Endothelial cell (in vitro differentiated cells): ENCODE measurements around the gene RPL7A. TPM values are rescaled to one million over a fixed set of nuclear protein-coding genes. Genes with fewer than 3 reads are reported as not detected.

Source experiments
- DNase-seq: peaks from one replicate; pipeline ENCODE4 v3.0.0; 2021; ENCODE audit warnings: low spot score
- H3K27ac Mint-ChIP-seq: one replicate; pipeline ENCODE4 v1.8.0; 2021; ENCODE audit warnings: mixed read lengths, inconsistent platforms; ENCODE audit not compliant: unreplicated experiment
- H3K27me3 Mint-ChIP-seq: one replicate; pipeline ENCODE4 v1.8.0; 2021; ENCODE audit warnings: mild to moderate bottlenecking, moderate library complexity, mixed read lengths, inconsistent platforms; ENCODE audit not compliant: unreplicated experiment
- H3K36me3 Mint-ChIP-seq: one replicate; pipeline ENCODE4 v1.8.0; 2021; ENCODE audit warnings: mild to moderate bottlenecking, low read depth, mixed read lengths, inconsistent platforms; ENCODE audit not compliant: unreplicated experiment
- H3K4me1 Mint-ChIP-seq: one replicate; pipeline ENCODE4 v1.8.0; 2021; ENCODE audit warnings: mild to moderate bottlenecking, mixed read lengths, inconsistent platforms; ENCODE audit not compliant: unreplicated experiment
- H3K4me3 Mint-ChIP-seq: one replicate; pipeline ENCODE4 v1.8.0; 2021; ENCODE audit warnings: mild to moderate bottlenecking, mixed read lengths, inconsistent platforms; ENCODE audit not compliant: unreplicated experiment
- H3K9me3 Mint-ChIP-seq: one replicate; pipeline ENCODE4 v1.8.0; 2021; ENCODE audit warnings: mixed read lengths, inconsistent platforms; ENCODE audit not compliant: unreplicated experiment
- CTCF ChIP-seq: fragments of 200-600 bp; sonication (generic); IDR thresholded peaks from one replicate; pipeline ENCODE4 v1.5.0; 2021; ENCODE audit warnings: antibody characterized with exemption; ENCODE audit not compliant: unreplicated experiment
- total RNA-seq: library from RNA; stranded (reverse); fragmentation: NEBNext Ultra II Directional; extraction: Animal tissue kit (Norgen Biotek cat#: 25700); gene quantifications from one replicate; pipeline ENCODE4 v1.2.1, GENCODE V29; 2021; ENCODE audit not compliant: unreplicated experiment

RPL7A gene
- total RNA-seq, 1 donor from 2014 or later: 2,006 TPM

GRCh38 chr9:133362359-133363044 is 14.5 kb downstream of the RPL7A start:
- no peak for DNase-seq
- Mint-ChIP-seq H3K36me3 (peaks cover 48% of the 10 kb centered on the region), H3K4me1 (peaks cover 5% of the 10 kb centered on the region), H3K9me3 (no peaks in the 10 kb centered on the region), H3K4me3 (no peak overlapping the region), H3K27me3 (peaks cover 5% of the 10 kb centered on the region), H3K27ac (no peak overlapping the region)
- no peak for TF ChIP-seq CTCF

- H3K4me3 Mint-ChIP-seq: no peak overlapping the region
- DNase-seq: no peak
- peaks cover 42% of the 10 kb centered on the region for H3K36me3 Mint-ChIP-seq
- H3K9me3 Mint-ChIP-seq: no peaks in the 10 kb centered on the region
- no peaks in the 10 kb centered on the region for H3K4me1 Mint-ChIP-seq
- TF ChIP-seq CTCF: no peak
- H3K27me3 Mint-ChIP-seq: peaks cover 7% of the 10 kb centered on the region
- no peak overlapping the region for H3K27ac Mint-ChIP-seq
These were observed 18.4 kb downstream of the RPL7A start for GRCh38 chr9:133366435-133366834.

- Mint-ChIP-seq H3K4me1 (no peaks in the 10 kb centered on the region), H3K4me3 (no peak overlapping the region), H3K9me3 (no peaks in the 10 kb centered on the region), H3K36me3 (peaks cover 40% of the 10 kb centered on the region), H3K27me3 (peaks cover 7% of the 10 kb centered on the region), H3K27ac (no peak overlapping the region)
- no peak for DNase-seq
- no peak for TF ChIP-seq CTCF
These were observed 19.2 kb downstream of the RPL7A start for GRCh38 chr9:133367221-133367620.

- DNase-seq: no peak
- peaks cover 38% of the 10 kb centered on the region for H3K36me3 Mint-ChIP-seq
- no peaks in the 10 kb centered on the region for H3K4me1 Mint-ChIP-seq
- peaks cover 7% of the 10 kb centered on the region for H3K27me3 Mint-ChIP-seq
- no peak overlapping the region for H3K4me3 Mint-ChIP-seq
- H3K9me3 Mint-ChIP-seq: no peaks in the 10 kb centered on the region
- no peak overlapping the region for H3K27ac Mint-ChIP-seq
- TF ChIP-seq CTCF: no peak
These were observed 19.8 kb downstream of the RPL7A start for GRCh38 chr9:133367778-133368177.

GRCh38 chr9:133368249-133368881 is 20.3 kb downstream of the RPL7A start:
- Mint-ChIP-seq H3K4me3 (no peak overlapping the region), H3K4me1 (no peaks in the 10 kb centered on the region), H3K36me3 (peaks cover 33% of the 10 kb centered on the region), H3K27ac (no peak overlapping the region), H3K27me3 (peaks cover 7% of the 10 kb centered on the region), H3K9me3 (no peaks in the 10 kb centered on the region)
- no peak for TF ChIP-seq CTCF
- DNase-seq: no peak
